PC-3 (cell line): ENCODE results near the gene SOST.
"Not testable (repeated sequence)": the region's sequence is repeated elsewhere in the genome, so short reads cannot be mapped to it uniquely, and the experiment has no call there.

Experiments
- EZH2 ChIP-seq: fragments of 300-600 bp; sonication (generic); IDR thresholded peaks from one replicate; pipeline ENCODE4 v1.6.1; 2017; ENCODE audit warnings: antibody characterized with exemption, mild to moderate bottlenecking, low read length; ENCODE audit not compliant: unreplicated experiment
- EZH2phosphoT487 ChIP-seq: fragments of 300-600 bp; sonication (generic); IDR thresholded peaks from 2 replicates; pipeline ENCODE4 v1.6.1; 2018; ENCODE audit warnings: mild to moderate bottlenecking, antibody characterized with exemption, low read length, borderline replicate concordance
- TF ChIP-seq, protein P1 (sequence below): fragments of 300-600 bp; sonication (generic); conservative IDR thresholded peaks from 2 replicates; pipeline ENCODE4 v1.5.1; 2017; ENCODE audit warnings: antibody characterized with exemption, low read depth, mild to moderate bottlenecking, low read length

DNA sequence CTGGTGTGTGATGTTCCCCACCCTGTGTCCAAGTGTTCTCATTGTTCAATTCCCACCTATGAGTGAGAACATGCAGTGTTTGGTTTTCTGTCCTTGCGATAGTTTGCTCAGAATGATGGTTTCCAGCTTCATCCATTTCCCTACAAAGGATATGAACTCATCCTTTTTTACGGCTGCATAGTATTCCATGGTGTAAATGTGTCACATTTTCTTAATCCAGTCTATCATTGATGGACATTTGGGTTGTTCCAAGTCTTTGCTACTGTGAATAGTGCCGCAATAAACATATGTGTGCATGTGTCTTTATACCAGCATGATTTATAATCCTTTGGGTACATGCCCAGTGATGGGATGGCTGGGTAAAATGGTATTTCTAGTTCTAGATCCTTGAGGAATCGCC, 34.1 kb upstream of the SOST start:
- TF ChIP-seq, protein P1, sequence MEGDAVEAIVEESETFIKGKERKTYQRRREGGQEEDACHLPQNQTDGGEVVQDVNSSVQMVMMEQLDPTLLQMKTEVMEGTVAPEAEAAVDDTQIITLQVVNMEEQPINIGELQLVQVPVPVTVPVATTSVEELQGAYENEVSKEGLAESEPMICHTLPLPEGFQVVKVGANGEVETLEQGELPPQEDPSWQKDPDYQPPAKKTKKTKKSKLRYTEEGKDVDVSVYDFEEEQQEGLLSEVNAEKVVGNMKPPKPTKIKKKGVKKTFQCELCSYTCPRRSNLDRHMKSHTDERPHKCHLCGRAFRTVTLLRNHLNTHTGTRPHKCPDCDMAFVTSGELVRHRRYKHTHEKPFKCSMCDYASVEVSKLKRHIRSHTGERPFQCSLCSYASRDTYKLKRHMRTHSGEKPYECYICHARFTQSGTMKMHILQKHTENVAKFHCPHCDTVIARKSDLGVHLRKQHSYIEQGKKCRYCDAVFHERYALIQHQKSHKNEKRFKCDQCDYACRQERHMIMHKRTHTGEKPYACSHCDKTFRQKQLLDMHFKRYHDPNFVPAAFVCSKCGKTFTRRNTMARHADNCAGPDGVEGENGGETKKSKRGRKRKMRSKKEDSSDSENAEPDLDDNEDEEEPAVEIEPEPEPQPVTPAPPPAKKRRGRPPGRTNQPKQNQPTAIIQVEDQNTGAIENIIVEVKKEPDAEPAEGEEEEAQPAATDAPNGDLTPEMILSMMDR: not testable (repeated sequence)
- TF ChIP-seq EZH2, EZH2phosphoT487: not testable (repeated sequence)
